AG09309 (cell line): Measurements from ENCODE around the gene PSME3IP1.

Experiments
- DNase-seq: peaks from one replicate; pipeline ENCODE4 v3.0.0-alpha.2; 2010; ENCODE audit warnings: low read depth
- H3K4me3 ChIP-seq: 2 replicates; pipeline ENCODE4 v1.5.1; 2011; ENCODE audit warnings: mild to moderate bottlenecking, low read depth, low read length, moderate library complexity; ENCODE audit not compliant: control insufficient read depth
- TF ChIP-seq, protein P1 (sequence below): IDR thresholded peaks from 2 replicates; pipeline ENCODE4 v1.5.1; 2011; ENCODE audit warnings: mild to moderate bottlenecking, low read depth, low read length, inconsistent platforms; ENCODE audit not compliant: insufficient read depth, control insufficient read depth; ENCODE audit errors: missing control alignments

The PSME3IP1 gene

DNA sequence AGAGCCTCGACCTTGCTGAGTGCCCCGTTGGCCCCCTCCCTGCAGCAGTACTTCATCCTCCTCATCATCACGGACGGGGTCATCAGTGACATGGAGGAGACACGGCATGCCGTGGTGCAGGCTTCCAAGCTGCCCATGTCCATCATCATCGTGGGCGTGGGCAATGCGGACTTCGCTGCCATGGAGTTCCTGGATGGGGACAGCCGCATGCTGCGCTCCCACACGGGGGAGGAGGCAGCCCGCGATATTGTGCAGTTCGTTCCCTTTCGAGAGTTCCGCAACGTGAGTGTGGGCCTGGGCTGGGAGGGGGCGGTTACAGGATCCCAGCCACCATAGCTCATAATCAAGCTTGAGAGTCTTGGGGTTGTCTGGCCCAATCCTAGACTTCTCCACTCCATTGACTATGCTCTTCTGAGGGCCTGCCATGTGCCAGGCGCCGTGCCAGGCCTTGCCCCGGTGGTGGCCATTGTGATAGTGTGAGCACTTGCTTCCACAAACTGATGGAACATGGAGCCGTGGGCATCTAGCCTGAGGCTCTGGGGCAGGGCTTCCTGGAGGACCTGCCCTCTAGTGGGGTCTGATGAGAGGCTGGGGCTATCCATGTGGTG is 39.7 kb downstream of the PSME3IP1 start:
- no peak for DNase-seq
- no peak overlapping the region for H3K4me3 ChIP-seq
- TF ChIP-seq, protein P1, sequence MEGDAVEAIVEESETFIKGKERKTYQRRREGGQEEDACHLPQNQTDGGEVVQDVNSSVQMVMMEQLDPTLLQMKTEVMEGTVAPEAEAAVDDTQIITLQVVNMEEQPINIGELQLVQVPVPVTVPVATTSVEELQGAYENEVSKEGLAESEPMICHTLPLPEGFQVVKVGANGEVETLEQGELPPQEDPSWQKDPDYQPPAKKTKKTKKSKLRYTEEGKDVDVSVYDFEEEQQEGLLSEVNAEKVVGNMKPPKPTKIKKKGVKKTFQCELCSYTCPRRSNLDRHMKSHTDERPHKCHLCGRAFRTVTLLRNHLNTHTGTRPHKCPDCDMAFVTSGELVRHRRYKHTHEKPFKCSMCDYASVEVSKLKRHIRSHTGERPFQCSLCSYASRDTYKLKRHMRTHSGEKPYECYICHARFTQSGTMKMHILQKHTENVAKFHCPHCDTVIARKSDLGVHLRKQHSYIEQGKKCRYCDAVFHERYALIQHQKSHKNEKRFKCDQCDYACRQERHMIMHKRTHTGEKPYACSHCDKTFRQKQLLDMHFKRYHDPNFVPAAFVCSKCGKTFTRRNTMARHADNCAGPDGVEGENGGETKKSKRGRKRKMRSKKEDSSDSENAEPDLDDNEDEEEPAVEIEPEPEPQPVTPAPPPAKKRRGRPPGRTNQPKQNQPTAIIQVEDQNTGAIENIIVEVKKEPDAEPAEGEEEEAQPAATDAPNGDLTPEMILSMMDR: no peak

DNA sequence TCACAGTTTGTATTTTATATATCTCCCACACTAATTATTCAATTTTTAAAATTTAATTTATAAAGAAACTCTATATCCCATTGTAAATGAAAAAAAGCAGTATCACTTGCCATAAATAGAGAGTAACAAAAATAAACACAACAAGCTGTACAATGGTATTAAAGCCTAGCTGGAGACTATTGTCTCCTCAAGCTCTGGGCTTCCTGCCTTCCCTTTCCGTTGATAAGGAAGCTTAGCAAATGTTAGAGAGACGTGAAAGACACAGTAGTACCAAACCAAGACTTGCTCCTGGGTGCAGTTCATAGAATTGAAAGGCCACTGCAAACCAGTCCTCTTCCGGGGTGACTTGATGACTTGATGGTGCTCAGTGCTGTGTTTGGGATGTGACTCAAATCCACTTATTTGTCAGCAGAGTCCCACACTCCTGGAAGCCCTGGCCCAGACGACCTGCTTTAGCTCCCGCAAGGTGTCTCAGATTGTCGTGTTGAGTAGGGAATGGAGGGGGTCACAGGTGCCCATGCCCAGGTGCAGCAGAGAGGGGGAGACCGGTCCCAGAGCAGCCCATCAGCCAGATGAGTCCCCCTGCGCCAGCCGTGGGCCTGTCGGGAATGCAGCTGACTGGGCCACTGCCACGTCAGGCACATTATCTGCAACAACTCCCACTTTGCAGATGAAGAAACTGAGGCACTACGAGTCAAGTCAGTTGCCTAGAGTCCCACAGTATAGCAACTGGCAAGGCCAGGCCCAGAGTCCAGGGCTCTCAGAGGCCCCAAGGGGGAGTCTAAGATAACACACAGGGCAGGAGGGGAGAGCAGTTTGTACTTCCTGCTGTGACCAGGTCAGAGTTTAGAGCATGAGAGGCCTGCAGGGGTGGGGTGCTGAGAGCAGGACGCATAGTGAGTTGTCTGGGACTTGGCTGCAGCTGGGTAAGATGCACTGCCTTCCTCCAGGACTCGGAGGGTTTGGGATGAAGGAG is 40.5 kb downstream of the PSME3IP1 start:
- no peak for DNase-seq
- TF ChIP-seq, protein P1: no peak
- H3K4me3 ChIP-seq: no peak overlapping the region

DNA sequence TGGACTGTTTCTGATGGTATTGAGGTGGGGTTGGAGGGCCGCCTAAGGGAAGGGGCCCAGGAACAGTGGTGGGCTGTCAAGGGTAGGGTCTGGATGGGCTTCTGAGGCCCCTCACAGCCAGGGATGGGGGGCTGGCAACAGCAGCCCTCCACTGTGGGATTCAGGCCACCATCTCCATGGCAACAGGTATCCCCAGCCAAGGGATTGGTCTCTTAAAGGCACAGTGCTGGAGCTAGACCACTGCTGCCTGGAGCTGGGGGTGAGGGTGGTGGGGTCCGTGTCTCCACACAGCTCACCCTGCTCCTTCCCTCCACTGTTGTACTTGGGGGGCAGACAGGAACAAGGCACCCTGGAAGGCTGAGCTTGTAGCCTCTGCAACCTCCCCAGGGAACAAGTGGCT is 41.8 kb downstream of the PSME3IP1 start:
- TF ChIP-seq, protein P1: no peak
- no peak overlapping the region for H3K4me3 ChIP-seq
- no peak for DNase-seq

DNA sequence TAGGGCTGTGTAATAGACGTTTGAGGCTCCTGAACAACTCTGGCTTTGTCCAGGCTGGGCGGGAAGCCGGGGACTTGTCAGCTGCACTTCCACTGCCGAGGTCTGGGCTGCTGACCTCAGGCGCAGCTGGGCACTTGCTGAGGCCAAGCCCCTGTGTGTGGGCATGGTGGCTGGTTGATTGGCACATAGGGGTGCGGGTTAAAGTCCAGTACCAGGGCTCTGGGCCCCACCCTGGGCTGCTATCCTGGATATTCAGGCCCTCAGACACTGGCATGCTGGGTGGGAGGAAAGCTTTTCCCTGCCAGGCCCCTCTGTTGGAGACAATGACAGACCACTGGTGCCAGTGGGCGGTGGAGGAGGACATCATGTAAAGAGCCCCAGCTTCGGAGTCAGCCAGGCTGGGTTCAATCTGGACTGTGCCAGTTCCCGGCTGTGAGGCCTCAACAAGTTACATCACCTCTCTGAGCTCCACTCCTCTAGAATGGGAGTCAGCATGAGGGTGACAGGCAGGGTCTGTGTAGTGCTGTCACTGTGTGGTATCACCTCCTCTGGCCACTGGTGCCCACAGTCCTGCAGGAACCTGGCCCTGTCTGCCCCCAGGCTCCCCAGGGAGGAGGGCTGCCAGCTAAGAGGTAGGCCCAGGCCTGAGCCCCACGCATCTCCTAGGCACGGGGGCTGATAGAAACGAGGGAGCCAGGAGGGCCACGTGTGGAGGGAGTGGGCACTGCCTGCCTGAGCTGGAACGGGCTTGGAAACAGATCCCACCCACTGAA is 42.5 kb downstream of the PSME3IP1 start:
- DNase-seq: no peak
- TF ChIP-seq, protein P1: no peak
- H3K4me3 ChIP-seq: no peak overlapping the region

DNA sequence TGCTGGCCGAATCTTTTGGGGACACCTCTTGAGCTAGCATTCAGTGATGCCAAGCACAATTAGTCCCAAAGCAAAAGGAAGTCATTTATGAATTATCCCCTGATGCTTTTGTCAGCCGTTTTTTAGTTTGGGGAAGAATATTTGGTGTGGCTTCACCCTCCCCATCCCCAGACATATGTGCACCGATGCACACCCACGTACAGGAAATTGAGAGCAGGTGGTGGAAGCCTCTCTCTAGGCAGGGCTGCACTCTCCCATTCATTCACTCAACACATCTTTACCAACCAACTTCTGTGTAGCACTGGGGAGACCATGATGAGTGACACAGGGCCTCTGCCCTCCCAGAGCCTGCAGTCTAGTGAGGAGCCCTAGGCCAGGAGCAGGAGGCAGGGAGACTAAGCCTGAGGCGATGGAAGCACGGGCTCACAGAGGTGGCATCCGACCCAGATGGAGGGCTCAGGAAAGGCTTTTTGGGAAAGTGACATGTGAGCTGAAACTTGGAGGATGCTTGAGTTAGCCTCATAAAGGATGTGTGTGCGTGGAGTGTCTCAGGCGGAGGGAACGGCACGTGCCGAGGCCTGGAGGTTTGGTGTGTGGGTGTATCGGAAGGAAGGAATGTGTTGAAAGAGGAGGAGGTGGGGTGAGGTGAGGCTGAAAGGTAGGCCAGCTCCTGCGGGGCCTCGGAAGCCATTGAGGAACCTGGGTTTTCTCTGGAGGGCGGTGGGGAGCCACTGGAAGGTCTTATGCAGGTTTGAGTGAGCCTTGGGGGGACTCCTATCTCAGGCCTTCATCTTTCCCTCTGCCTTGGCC is 43.8 kb downstream of the PSME3IP1 start:
- H3K4me3 ChIP-seq: no peak overlapping the region
- DNase-seq: no peak
- TF ChIP-seq, protein P1: no peak
